ENCODE results near the gene SKOR2.

The SKOR2 gene

DNA sequence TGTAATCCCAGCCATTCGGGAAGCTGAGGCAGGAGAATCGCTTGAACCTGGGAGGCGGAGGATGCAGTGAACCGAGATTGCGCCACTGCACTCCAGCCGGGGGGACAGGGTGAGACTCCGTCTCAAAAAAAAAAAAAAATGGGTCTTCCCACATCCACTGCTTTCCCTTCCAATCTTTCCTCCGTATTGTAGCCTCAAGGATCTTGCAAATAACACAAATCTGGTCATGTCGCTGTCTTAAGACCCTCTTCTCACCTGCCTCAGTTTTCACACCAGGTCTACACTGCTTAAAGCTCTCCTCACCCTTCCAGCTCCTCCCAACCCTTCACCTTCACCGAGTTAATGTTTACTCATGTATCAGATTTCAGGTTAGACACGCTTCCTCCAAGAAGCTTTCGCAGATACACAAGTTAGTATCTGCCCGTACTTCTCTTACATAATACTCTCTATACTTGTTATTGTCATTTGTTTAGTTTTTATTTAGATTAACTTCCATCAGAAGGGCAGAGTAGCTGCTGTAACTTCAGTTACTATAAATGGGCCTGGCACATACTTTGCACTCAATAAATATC is 76.8 kb downstream of the SKOR2 start:
- Histone ChIP-seq H3K9me3 (no peaks in the 10 kb centered on the region), H3K4me1 (no peaks in the 10 kb centered on the region; the same call in 1 of the 2 replicates), H3K36me3 (no peaks in the 10 kb centered on the region; the same call in 1 of the 2 replicates), H3K27me3 (no peaks in the 10 kb centered on the region), H3K4me3 (ENCODE audit: low read depth, low read length) (peak overlapping the region; percentile 81)
- TF ChIP-seq, protein P1, sequence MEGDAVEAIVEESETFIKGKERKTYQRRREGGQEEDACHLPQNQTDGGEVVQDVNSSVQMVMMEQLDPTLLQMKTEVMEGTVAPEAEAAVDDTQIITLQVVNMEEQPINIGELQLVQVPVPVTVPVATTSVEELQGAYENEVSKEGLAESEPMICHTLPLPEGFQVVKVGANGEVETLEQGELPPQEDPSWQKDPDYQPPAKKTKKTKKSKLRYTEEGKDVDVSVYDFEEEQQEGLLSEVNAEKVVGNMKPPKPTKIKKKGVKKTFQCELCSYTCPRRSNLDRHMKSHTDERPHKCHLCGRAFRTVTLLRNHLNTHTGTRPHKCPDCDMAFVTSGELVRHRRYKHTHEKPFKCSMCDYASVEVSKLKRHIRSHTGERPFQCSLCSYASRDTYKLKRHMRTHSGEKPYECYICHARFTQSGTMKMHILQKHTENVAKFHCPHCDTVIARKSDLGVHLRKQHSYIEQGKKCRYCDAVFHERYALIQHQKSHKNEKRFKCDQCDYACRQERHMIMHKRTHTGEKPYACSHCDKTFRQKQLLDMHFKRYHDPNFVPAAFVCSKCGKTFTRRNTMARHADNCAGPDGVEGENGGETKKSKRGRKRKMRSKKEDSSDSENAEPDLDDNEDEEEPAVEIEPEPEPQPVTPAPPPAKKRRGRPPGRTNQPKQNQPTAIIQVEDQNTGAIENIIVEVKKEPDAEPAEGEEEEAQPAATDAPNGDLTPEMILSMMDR (IDR thresholded peaks at IDR 0.05; ENCODE audit: low read depth, low read length), result no peak
- no peak for DNase-seq

- DNase-seq, result no peak
- H3K36me3 ChIP-seq, result no peaks in the 10 kb centered on the region; the same call in 1 of the 2 replicates
- no peaks in the 10 kb centered on the region for H3K4me1 ChIP-seq
- H3K27me3 ChIP-seq, result no peaks in the 10 kb centered on the region
- no peaks in the 10 kb centered on the region for H3K9me3 ChIP-seq
- no peak overlapping the region for H3K4me3 ChIP-seq (ENCODE audit: low read depth, low read length)
- TF ChIP-seq, protein P1 (IDR thresholded peaks at IDR 0.05; ENCODE audit: low read depth, low read length), result no peak
Measured at GRCh38 chr18:47172476-47172875, 79.0 kb downstream of the SKOR2 start.

DNA sequence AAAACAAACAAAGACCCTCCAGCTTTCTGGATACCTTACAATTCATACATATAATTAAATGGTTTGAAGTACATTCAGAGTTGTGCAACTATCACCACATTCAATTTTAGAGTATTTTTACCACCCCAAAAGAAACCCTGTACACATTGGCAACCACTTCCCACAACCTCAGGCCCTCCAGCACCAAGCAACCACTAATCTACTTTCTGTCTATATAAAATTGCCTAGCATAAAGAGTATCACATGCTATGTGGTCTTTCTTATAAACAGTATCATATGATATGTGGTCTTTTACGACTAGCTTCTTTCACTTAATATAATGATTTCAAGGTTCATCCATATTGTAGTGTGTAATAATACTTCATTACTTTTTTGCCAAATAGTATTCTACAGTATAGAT is 82.5 kb downstream of the SKOR2 start:
- no peaks in the 10 kb centered on the region for H3K27me3 ChIP-seq
- no peak overlapping the region for H3K4me3 ChIP-seq (ENCODE audit: low read depth, low read length)
- no peak for DNase-seq
- TF ChIP-seq, protein P1 (IDR thresholded peaks at IDR 0.05; ENCODE audit: low read depth, low read length), result no peak
- H3K4me1 ChIP-seq, result no peaks in the 10 kb centered on the region
- H3K36me3 ChIP-seq, result no peaks in the 10 kb centered on the region; the same call in 1 of the 2 replicates
- H3K9me3 ChIP-seq, result no peaks in the 10 kb centered on the region

- TF ChIP-seq, protein P1 (IDR thresholded peaks at IDR 0.05; ENCODE audit: low read depth, low read length), result no peak
- Histone ChIP-seq H3K4me3 (ENCODE audit: low read depth, low read length) (no peak overlapping the region), H3K4me1 (no peaks in the 10 kb centered on the region), H3K27me3 (no peaks in the 10 kb centered on the region), H3K9me3 (no peaks in the 10 kb centered on the region), H3K36me3 (no peaks in the 10 kb centered on the region)
- no peak for DNase-seq
Measured at GRCh38 chr18:47168509-47168908, 83.0 kb downstream of the SKOR2 start.

DNA sequence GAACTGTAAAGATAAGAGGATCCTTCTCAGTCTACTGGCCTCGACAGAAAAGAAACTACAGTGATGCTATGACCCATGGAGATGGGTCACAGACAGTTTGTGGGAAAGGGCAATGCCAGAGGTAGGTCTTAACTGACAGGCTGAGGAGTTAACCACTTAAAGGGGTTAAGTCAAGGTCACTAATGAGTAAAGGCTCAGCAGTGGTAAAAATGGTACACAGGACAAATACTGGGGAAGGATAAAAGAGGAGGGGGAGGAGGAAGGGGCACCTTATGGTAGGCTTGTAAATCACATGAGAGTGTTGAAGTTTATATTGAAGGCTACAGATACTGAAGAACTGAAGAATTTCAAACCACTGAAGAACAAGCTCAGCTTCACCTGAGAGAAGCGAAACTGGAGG is 85.2 kb downstream of the SKOR2 start:
- no peaks in the 10 kb centered on the region for H3K27me3 ChIP-seq
- no peak overlapping the region for H3K4me3 ChIP-seq (ENCODE audit: low read depth, low read length)
- no peaks in the 10 kb centered on the region for H3K36me3 ChIP-seq
- DNase-seq, result no peak
- no peaks in the 10 kb centered on the region for H3K9me3 ChIP-seq
- no peaks in the 10 kb centered on the region for H3K4me1 ChIP-seq
- TF ChIP-seq, protein P1 (IDR thresholded peaks at IDR 0.05; ENCODE audit: low read depth, low read length), result no peak

DNA sequence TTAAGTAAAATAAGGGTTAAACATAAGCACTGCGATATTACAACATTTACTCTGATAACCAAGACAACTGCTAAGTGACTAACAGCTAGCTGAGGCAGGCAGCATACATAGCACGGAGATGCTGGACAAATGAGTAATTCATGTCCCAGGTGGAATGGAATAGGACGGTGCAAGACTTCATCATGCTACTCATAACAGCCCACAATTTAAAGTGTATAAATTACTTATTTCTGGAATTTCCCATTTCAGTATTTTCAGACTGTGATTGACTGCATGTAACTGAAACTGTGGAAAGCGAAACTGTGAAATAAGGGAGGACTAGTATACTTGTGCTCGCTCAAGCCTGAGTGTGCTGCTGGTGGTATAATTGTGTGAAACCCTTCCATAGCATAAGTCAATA is 88.2 kb downstream of the SKOR2 start:
- Histone ChIP-seq H3K36me3 (no peaks in the 10 kb centered on the region), H3K4me3 (ENCODE audit: low read depth, low read length) (no peak overlapping the region), H3K9me3 (no peaks in the 10 kb centered on the region), H3K27me3 (no peaks in the 10 kb centered on the region), H3K4me1 (no peaks in the 10 kb centered on the region)
- TF ChIP-seq, protein P1 (IDR thresholded peaks at IDR 0.05; ENCODE audit: low read depth, low read length), result no peak
- no peak for DNase-seq

All from BE2C (cell line).